ENCODE measurements around the gene TMEM200A. TPM values are rescaled to one million over a fixed set of nuclear protein-coding genes. Genes with fewer than 3 reads are reported as not detected.

The TMEM200A gene
- total RNA-seq, 1 donor from 2014 or later = 6.8 TPM

DNA sequence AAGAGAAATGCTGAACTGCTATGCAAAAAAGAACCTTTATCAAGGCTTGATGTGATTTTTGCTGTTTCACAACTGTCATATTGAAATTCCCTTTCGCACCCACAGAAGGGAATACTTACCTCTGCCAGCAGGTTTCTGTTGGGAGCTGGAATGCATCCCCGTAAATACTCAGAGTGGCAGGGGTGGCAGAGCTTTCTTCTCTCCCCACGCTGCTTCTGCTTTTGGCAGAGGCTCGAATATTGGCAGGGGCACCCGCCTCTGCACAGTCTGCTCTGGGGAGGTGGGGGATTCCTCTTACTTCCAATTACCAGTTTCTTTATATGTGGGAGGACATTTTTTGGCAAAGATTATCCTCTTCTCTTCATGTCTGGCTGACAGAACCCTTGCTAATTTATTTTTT is 28.4 kb downstream of the TMEM200A start:
- Mint-ChIP-seq H3K4me1 (ENCODE audit: low read depth) (no peaks in the 10 kb centered on the region), H3K4me3 (ENCODE audit: unreplicated experiment) (no peak overlapping the region)

DNA sequence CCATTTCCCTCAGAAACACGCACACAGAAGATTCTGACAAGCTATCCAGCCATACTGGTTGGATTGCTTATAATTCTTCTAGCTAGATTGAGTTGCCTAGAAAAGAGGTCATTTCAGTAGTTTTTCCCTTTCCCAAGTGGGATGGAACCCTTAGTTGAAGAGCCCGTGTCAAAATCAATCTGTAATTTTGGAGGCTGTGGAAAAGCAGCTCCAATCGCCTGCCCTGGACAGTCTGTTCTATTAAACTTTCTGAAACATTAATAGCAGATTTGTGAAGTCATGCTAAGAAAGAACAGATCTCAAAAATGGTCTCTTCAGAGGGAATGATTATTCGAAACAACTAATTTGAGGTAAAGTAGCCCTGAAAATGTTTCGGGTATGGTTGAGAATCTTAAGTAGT is 29.3 kb downstream of the TMEM200A start:
- TF ChIP-seq, protein P1, sequence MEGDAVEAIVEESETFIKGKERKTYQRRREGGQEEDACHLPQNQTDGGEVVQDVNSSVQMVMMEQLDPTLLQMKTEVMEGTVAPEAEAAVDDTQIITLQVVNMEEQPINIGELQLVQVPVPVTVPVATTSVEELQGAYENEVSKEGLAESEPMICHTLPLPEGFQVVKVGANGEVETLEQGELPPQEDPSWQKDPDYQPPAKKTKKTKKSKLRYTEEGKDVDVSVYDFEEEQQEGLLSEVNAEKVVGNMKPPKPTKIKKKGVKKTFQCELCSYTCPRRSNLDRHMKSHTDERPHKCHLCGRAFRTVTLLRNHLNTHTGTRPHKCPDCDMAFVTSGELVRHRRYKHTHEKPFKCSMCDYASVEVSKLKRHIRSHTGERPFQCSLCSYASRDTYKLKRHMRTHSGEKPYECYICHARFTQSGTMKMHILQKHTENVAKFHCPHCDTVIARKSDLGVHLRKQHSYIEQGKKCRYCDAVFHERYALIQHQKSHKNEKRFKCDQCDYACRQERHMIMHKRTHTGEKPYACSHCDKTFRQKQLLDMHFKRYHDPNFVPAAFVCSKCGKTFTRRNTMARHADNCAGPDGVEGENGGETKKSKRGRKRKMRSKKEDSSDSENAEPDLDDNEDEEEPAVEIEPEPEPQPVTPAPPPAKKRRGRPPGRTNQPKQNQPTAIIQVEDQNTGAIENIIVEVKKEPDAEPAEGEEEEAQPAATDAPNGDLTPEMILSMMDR (IDR thresholded peaks at IDR 0.05) = no peak
- no peak for DNase-seq (ENCODE audit: low spot score)
- Mint-ChIP-seq H3K4me3 (ENCODE audit: unreplicated experiment) (no peak overlapping the region), H3K9me3 (ENCODE audit: low read depth) (peaks cover 3% of the 10 kb centered on the region), H3K27ac (ENCODE audit: unreplicated experiment) (no peak overlapping the region), H3K4me1 (ENCODE audit: low read depth) (no peaks in the 10 kb centered on the region), H3K36me3 (ENCODE audit: low read depth) (no peaks in the 10 kb centered on the region), H3K27me3 (ENCODE audit: low read depth) (no peaks in the 10 kb centered on the region)

More for the DNA sequence above, 28.4 kb downstream of the TMEM200A start:
- no peaks in the 10 kb centered on the region for H3K9me3 Mint-ChIP-seq (ENCODE audit: low read depth)
- no peak for DNase-seq (ENCODE audit: low spot score)
- H3K27ac Mint-ChIP-seq (ENCODE audit: unreplicated experiment) = no peak overlapping the region
- no peaks in the 10 kb centered on the region for H3K36me3 Mint-ChIP-seq (ENCODE audit: low read depth)
- TF ChIP-seq, protein P1 (IDR thresholded peaks at IDR 0.05) = no peak
- H3K27me3 Mint-ChIP-seq (ENCODE audit: low read depth) = no peaks in the 10 kb centered on the region

DNA sequence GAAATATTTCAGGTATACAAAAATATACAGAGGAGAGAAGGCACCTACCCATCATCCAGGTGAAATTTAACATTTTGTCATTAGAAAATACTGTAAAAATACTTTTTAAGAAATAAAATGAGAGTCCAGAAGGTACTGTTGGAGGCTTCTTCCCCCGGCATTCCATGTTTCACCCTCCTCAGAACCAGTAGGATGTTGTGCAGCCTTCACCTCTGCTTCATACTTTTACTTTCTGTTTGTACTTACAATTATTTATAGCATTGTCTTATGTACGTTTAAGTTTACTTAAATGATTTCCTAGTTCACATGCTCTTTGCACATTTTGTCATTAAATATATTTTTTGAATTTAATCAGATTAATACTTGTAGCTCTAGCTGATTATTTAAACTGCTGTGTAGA is 30.9 kb downstream of the TMEM200A start:
- Mint-ChIP-seq H3K4me3 (ENCODE audit: unreplicated experiment) (no peak overlapping the region), H3K27me3 (ENCODE audit: low read depth) (no peaks in the 10 kb centered on the region), H3K27ac (ENCODE audit: unreplicated experiment) (no peak overlapping the region), H3K36me3 (ENCODE audit: low read depth) (no peaks in the 10 kb centered on the region), H3K4me1 (ENCODE audit: low read depth) (no peaks in the 10 kb centered on the region), H3K9me3 (ENCODE audit: low read depth) (peaks cover 3% of the 10 kb centered on the region)
- TF ChIP-seq, protein P1 (IDR thresholded peaks at IDR 0.05) = no peak
- no peak for DNase-seq (ENCODE audit: low spot score)

DNA sequence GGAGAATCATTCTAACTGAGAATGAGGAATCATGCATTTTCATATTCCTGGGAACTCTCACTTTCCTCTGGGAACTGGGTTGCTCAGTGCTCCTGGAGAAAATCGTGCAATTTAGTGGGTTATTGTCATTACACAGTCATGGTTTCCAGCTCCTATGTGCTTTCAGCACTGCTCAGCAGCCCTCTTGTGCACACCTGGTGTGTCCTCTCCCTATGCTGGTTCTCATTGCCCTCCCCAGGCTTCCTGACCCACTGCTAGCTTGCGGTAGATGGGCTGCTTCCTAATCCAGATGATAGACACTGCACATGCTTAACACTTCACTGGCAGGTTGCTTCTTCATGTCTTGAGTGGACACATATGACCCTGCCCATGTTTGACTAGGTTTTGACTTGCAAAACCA is 39.7 kb downstream of the TMEM200A start:
- H3K4me3 Mint-ChIP-seq (ENCODE audit: unreplicated experiment) = no peak overlapping the region
- H3K9me3 Mint-ChIP-seq (ENCODE audit: low read depth) = no peaks in the 10 kb centered on the region
- no peak overlapping the region for H3K27ac Mint-ChIP-seq (ENCODE audit: unreplicated experiment)
- H3K27me3 Mint-ChIP-seq (ENCODE audit: low read depth) = peaks cover 5% of the 10 kb centered on the region
- peaks cover 23% of the 10 kb centered on the region for H3K4me1 Mint-ChIP-seq (ENCODE audit: low read depth)
- TF ChIP-seq, protein P1 (IDR thresholded peaks at IDR 0.05) = no peak
- no peaks in the 10 kb centered on the region for H3K36me3 Mint-ChIP-seq (ENCODE audit: low read depth)
- no peak for DNase-seq (ENCODE audit: low spot score)

DNA sequence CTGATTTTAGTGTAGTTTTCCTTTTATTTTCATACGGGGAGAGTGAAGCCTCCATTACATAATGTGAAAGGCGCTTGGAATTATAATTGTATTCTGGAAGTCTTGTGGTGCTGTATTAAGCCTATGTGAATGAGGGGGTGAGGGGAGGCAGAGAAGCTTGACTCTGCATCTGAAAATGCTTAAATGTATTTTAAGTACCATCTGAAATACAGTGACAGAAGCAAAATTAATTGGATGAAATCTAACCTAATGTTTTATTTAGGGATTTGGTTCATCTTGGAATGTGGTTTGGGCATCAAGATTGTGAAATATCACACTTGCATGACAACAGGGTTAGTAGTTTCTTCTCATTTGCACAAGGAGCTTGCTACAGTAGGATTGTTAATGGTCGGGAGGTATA is 41.2 kb downstream of the TMEM200A start:
- DNase-seq (ENCODE audit: low spot score) = no peak
- Mint-ChIP-seq H3K9me3 (ENCODE audit: low read depth) (peaks cover 3% of the 10 kb centered on the region), H3K27ac (ENCODE audit: unreplicated experiment) (no peak overlapping the region), H3K4me1 (ENCODE audit: low read depth) (peaks cover 23% of the 10 kb centered on the region), H3K4me3 (ENCODE audit: unreplicated experiment) (no peak overlapping the region), H3K36me3 (ENCODE audit: low read depth) (peaks cover 2% of the 10 kb centered on the region), H3K27me3 (ENCODE audit: low read depth) (peaks cover 4% of the 10 kb centered on the region)
- TF ChIP-seq, protein P1 (IDR thresholded peaks at IDR 0.05) = no peak

All from chondrocyte (in vitro differentiated cells).